Stimulated activated CD4-positive, alpha-beta T cell treated with anti-CD3 and anti-CD28 coated beads, Interleukin-2, amount 100 ng/mL, for 48 hours (primary cell): Measurements from ENCODE around the gene TSPAN18.

ENCODE experiments used
- DNase-seq, 2 donors: peaks; one replicate each; pipeline ENCODE4 v3.0.0-alpha.2; 2020

TSPAN18 gene

GRCh38 chr11:44780940-44781631 lies 54.3 kb downstream of the TSPAN18 start:
- no peak for DNase-seq

GRCh38 chr11:44781655-44782054 lies 54.9 kb downstream of the TSPAN18 start:
- no peak for DNase-seq

- no peak for DNase-seq
Observed at GRCh38 chr11:44782478-44782877, 55.7 kb downstream of the TSPAN18 start.

DNA sequence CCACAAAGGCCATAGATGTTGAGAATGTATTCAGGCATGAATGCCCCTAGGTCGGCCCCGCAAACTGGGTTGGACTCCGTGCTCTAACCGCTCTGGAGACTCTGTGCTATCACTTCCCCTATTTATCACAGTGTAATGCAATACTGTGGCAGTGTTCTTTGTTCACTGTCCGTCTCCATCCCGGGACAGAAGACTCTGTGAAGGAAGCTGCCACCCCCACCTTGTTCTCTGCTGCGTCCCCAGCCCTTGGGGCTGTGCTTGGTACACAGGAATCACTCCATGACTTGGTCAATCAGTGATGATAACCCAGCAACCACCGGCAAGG lies 57.6 kb downstream of the TSPAN18 start:
- DNase-seq: no peak

DNA sequence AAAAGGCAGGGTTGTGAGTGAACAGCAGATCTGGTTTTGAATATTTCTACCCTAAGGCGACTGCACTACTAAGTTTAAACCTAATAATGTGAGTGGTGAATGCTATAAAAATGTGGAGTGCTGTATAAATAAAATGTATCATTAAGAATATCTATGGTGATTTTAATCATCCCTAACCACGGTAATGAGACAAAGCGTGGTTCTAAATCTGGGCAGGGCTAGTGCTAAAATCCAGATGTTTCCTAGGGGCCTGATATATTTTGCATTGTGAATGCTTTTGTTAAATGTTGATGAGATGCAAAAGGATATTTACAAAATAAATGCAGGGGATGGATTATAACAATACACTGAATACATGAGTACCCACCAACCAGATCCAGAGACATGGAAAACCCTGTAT lies 58.1 kb downstream of the TSPAN18 start:
- DNase-seq: no peak

DNA sequence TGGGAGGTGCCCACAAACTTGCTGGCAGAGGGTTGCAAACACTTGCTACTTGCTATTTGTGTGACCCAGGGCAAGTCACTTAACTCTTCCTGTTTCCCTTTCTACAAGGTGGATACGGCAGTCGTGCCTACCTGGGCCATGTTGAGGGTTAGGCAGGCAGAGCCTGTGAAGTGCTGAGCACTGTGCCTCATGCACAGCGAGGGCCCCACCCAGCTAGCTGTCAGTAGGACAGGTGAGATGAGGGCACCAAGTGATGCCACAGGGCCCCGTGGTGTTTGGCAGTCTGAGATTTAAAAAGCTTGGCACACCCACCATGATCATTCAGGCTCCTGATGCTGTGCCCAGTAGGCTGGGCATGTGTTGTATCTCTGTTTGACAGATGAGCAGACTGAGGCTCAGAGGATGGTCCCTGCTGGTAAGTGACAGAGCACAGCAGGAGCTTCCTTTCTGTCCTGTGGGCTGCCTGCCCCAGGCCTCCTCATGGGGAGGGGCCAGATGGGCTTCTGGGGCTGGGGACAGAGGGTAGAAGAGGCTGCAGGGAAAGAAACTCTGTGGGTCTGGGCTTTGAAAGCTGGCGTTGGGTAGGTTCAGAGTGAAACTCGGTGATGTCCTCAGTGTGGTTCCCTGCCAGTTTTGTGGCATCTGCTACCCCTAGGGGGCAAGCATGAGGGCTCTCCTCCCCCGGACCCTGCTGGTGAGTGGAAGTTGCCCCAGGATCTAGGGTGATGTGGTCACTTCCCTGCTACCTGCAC lies 59.3 kb downstream of the TSPAN18 start:
- DNase-seq: no peak

DNA sequence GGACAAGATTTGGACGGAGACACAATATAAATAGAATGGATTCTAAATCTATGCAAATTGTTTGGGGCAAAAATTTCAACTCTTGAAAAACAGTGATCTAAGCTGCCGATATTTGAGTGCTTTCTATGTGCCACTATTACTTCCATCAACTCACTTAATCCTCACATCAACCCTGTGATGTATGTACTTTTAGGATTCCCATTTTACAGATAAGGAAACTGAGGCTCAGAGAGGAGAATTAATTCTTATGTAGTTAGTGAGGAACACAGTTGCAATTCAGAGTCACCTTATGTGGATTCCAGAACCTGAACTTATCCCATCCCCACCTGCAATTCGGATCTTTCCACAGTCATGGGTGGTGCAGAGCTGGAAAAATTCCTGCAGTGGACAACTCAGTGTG lies 60.3 kb downstream of the TSPAN18 start:
- no peak for DNase-seq

GRCh38 chr11:44787981-44788380 lies 61.2 kb downstream of the TSPAN18 start:
- DNase-seq: no peak

DNA sequence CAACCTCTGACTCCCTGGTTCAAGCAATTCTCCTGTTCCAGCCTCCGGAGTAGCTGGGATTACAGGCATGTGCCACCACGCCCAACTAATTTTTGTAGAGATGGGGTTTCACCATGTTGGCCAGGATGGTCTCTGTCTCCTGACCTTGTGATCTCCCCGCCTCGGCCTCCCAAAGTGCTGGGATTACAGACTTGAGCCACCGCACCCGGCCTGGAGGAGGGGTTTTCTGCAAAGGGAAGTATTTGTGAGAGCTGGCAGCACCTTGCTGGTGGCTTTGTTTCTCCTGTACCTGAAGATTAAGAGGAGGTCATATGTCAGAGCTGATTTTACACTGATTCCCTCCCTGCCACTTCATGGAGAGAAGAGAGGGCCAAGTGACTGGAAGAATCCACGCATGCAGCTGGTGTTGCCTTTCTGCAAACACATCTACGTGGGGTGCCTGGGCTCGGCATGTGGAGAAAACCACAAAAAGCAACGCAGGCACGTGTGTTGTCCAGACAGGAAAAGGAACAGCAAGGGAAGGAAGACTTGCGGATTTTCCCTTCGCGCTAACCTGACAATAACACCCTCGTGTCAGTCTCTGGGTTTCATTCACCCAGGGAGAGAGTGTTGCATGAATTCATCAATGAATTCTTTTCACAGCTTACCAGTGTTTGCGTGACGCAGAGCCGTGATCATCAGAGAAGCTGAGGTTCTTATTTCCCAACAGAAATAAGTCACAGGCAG lies 61.9 kb downstream of the TSPAN18 start:
- DNase-seq: no peak

GRCh38 chr11:44789496-44789895 lies 62.7 kb downstream of the TSPAN18 start:
- DNase-seq: no peak

- no peak for DNase-seq
Observed at GRCh38 chr11:44790211-44790610, 63.4 kb downstream of the TSPAN18 start.

GRCh38 chr11:44791316-44791925 lies 64.7 kb downstream of the TSPAN18 start:
- no peak for DNase-seq

DNA sequence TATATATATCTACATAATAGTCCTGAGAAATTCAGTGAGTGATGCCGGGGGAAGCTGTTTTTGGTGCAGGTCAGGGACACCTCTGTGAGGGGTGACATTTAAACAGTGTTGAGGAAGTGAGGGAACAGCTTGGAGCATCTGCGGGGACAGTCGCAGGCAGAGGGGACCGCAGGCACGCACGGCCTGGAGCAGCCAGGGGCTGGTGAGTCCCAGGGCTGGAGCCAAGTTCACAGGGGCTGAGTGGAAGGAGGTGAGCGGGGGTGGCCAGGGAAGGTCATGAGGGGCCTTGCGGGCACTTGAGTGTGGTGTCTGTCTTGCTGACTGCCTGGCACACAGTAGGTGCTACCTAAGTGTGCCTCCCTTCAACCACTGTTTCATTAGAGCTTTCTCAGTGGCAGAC lies 65.4 kb downstream of the TSPAN18 start:
- DNase-seq: no peak

DNA sequence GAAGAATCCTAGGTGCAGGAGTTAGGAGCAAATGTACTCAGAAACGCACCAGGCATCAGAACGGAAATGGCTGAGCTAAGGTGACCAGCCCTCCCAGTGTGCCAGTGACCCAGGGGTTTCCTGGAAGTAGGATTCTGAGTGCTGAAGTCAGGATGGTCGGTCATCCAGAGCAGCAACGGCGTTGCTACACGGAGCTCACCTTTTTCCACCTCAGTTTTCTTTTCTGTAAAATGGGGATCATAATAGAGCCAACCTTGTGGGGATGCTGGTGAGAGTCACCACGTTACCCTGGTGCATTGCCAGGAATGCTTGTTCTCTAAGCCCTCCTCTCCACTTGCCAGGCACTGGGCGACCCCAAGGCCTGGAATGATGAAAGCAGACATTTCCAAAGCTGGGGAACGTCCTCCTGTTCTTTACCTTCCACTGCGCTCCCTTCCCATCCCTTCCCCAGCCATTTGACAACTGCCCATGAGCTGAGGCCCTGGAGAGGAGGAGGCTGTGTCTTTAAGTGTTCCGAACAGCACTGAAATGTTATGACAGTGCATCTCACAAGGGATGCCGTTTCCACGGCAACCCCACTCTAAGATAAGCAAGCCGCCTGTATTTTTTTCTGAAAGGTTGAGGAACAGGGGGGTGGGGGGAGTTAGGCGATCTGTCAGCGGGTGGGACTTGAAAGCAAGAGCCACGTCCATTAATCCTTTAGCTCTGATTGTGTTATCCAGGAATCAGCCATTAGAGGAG lies 66.8 kb downstream of the TSPAN18 start:
- no peak for DNase-seq

DNA sequence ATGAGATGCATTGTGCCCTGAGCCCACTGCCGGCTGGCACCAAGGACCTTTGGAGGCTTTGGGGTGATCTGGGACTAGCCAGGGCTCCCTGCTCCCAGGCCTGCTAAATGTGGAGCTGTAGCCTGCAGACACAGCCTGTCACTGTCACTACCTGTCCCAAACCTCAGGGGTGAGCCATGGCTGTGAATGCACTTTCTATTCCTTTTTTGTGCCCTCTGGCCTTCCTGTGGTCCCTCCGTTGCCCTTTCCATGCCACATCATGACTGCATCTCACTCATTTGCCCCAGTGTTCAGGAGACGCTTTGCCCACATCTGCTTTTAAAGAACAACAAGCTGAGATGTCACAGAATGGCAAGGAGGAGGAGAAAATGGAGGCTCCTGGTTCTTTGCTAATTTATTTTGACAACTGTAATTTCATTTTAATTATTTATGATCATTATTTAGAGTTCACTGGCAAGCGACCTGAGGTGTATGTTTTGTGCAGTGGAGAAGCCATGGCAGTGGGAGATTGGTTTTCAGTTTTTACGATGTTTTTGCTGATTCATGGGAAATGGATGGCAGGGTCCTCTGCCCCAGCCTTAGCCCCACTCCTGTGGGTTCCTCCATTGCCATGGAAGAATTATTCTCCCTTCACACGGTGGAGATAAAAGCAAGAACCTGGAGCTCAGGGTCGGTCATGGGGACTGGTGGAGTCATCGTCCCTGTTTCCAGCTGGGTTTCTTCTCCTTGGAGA lies 69.2 kb downstream of the TSPAN18 start:
- no peak for DNase-seq

GRCh38 chr11:44797051-44797450 lies 70.3 kb downstream of the TSPAN18 start:
- no peak for DNase-seq

- DNase-seq: no peak
Observed at GRCh38 chr11:44797886-44798606, 71.3 kb downstream of the TSPAN18 start.

DNA sequence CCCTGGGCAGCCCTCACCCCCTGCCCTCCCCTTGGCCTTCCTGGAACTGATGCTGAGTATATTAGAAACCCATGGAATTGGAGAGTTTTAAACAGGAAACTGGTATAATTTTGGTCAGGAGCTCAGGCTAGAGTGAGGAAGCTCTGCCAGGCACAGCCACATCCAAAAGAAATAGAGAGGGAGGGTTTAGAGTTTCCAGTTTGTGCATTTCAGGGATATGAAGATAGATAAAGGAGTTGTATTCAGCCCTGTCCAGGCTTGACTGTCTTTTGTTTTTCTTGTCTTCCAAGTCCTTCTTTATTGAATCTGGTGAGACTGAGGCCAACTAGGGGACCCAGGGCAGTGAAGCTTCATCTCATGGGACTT lies 71.8 kb downstream of the TSPAN18 start:
- DNase-seq: no peak

GRCh38 chr11:44799012-44799411 lies 72.2 kb downstream of the TSPAN18 start:
- no peak for DNase-seq

GRCh38 chr11:44802347-44802746 lies 75.6 kb downstream of the TSPAN18 start:
- DNase-seq: no peak

DNA sequence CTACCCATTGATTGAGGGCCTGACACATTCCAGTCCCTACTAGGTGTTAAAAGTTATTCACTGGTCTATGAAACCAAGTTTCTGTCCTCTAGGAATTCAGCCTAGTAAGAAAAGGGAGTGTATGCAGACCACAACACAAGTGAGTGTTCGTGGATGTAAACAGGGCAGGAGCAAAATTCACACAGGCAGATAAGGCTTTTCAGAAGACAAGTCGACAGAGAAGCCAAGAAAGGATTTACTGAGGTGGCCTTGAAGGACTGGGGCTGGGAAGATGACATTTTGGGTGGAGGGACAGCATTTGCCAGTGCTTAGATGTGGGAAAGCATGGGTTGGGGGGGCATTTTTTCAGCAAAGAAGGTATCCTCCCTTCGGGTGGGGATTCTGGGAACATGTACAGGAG lies 76.2 kb downstream of the TSPAN18 start:
- DNase-seq: no peak
